ENCODE measurements around the gene ENDOG. TPM values are rescaled to one million over a fixed set of nuclear protein-coding genes. Genes with fewer than 3 reads are reported as not detected.
"Not testable (repeated sequence)": the region's sequence is repeated elsewhere in the genome, so short reads cannot be mapped to it uniquely, and the experiment has no call there.

Gene ENDOG
- total RNA-seq, 1 donor from 2014 or later: 61.8 TPM

- H3K4me3 ChIP-seq (ENCODE audit: low read depth, low read length): peak overlapping the region; percentile 97
- no peak for TF ChIP-seq CTCF (conservative IDR thresholded peaks at IDR 0.05; ENCODE audit: low read depth, low read length)
- no peak for DNase-seq (ENCODE audit: low read depth)
Observed at GRCh38 chr9:128788445-128788844, 29.9 kb upstream of the ENDOG start.

DNA sequence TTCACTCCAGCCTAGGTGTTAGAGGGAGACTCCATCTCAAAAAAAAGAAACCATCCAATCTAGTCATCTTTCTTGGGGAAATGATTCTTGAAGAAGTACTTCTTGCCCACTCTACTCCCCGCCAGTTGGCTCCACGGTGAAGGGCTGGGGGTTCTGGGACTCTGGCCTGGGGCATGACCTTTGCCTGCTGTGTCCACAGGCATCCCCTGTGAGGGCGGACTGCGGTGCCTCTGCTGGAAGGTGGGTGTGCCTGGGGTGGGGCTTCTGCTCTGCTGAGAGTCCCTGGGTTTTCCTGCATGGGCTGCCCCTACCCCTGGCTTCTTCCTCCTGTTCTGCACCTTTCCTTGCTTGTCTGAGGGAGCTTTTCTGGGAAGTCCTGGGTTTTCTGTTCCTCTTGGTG is 27.8 kb upstream of the ENDOG start:
- TF ChIP-seq CTCF (conservative IDR thresholded peaks at IDR 0.05; ENCODE audit: low read depth, low read length): no peak
- H3K4me3 ChIP-seq (ENCODE audit: low read depth, low read length): no peak overlapping the region
- DNase-seq (ENCODE audit: low read depth): no peak

DNA sequence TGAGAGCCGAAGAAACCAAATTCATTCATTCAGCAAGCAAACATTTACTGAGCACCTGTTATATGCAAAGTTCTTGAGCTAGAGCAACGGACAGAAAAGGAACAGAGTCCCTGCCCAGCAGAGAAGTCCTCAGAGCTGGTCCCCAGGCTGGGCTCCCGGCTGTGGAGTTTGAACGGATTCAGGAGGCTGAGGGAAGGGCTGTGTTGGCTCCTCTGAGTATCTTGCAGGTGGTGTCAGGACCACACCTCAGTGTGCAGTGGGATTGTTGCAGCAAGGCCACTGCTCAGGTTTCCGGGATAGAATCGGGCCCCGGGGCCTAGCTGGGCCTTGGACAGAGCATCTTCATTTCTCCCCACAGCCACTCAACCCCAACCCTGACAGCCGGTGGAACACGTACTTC is 26.2 kb upstream of the ENDOG start:
- H3K4me3 ChIP-seq (ENCODE audit: low read depth, low read length): no peak overlapping the region
- TF ChIP-seq CTCF (conservative IDR thresholded peaks at IDR 0.05; ENCODE audit: low read depth, low read length): no peak
- no peak for DNase-seq (ENCODE audit: low read depth)

GRCh38 chr9:128792978-128793686 is 25.2 kb upstream of the ENDOG start:
- DNase-seq (ENCODE audit: low read depth): no peak
- H3K4me3 ChIP-seq (ENCODE audit: low read depth, low read length): no peak overlapping the region
- no peak for TF ChIP-seq CTCF (conservative IDR thresholded peaks at IDR 0.05; ENCODE audit: low read depth, low read length)

DNA sequence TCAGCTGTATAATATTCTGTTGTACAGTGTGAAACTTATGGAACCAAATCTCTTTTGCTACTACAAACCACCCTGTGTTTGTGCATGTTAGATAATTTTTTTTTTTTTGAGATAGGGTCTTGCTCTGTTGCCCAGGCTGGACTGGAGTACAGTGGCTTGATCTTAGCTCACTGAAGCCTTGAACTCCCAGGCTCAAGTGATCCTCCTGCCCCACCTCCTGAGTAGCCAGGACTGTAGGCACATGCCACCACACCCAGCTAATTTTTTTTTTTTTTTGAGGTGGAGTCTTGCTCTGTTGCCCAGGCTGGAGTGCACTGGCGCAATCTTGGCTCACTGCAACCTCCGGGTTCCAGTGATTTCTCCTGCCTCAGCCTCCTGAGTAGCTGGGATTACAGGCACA is 23.3 kb upstream of the ENDOG start:
- H3K4me3 ChIP-seq (ENCODE audit: low read depth, low read length); DNase-seq (ENCODE audit: low read depth): not testable (repeated sequence)

- no peak for TF ChIP-seq CTCF (conservative IDR thresholded peaks at IDR 0.05; ENCODE audit: low read depth, low read length)
- DNase-seq (ENCODE audit: low read depth): no peak
- no peak overlapping the region for H3K4me3 ChIP-seq (ENCODE audit: low read depth, low read length)
Observed at GRCh38 chr9:128798896-128799295, 19.4 kb upstream of the ENDOG start.

GRCh38 chr9:128800061-128800460 is 18.2 kb upstream of the ENDOG start:
- no peak for TF ChIP-seq CTCF (conservative IDR thresholded peaks at IDR 0.05; ENCODE audit: low read depth, low read length)
- no peak overlapping the region for H3K4me3 ChIP-seq (ENCODE audit: low read depth, low read length)

More at GRCh38 chr9:128800061-128800460, 18.2 kb upstream of the ENDOG start:
- no peak for DNase-seq (ENCODE audit: low read depth)
